Neural cell (in vitro differentiated cells): ENCODE data around the gene SNRNP25. TPM values are rescaled to one million over a fixed set of nuclear protein-coding genes. Genes with fewer than 3 reads are reported as not detected.

ENCODE experiments used
- H2AFZ ChIP-seq: fragments of 200-600, 300-800 bp; sonication (generic), shearing (Covaris generic); 2 replicates; pipeline ENCODE4 v1.6.0; 2014; ENCODE audit warnings: low read depth, mild to moderate bottlenecking, antibody characterized with exemption, low read length, moderate library complexity
- H3F3A ChIP-seq: fragments of 200-600 bp; shearing (Covaris generic); 2 replicates; pipeline ENCODE4 v1.6.1; 2016; ENCODE audit warnings: mild to moderate bottlenecking, moderate library complexity, mixed read lengths, antibody characterized with exemption, low read length; ENCODE audit not compliant: insufficient read depth, poor library complexity, severe bottlenecking
- H3K27ac ChIP-seq: fragments of 200-600, 300-800 bp; sonication (generic), shearing (Covaris generic); 2 replicates; pipeline ENCODE4 v1.5.1; 2014; ENCODE audit warnings: mild to moderate bottlenecking, low read length, moderate library complexity
- H3K27me3 ChIP-seq: fragments of 300-800, 200-600 bp; sonication (generic), shearing (Covaris generic); 2 replicates; pipeline ENCODE4 v1.6.0; 2014; ENCODE audit warnings: mild to moderate bottlenecking, low read depth, low read length, moderate library complexity; ENCODE audit not compliant: insufficient read depth
- H3K36me3 ChIP-seq: fragments of 300-800, 200-600 bp; sonication (generic), shearing (Covaris generic); 2 replicates; pipeline ENCODE4 v1.5.1; 2014; ENCODE audit warnings: mild to moderate bottlenecking, antibody characterized with exemption, low read length, moderate library complexity; ENCODE audit not compliant: insufficient read depth
- H3K4me2 ChIP-seq: fragments of 300-800, 200-600 bp; sonication (generic), shearing (Covaris generic); 2 replicates; pipeline ENCODE4 v1.6.0; 2014; ENCODE audit warnings: mild to moderate bottlenecking, low read length
- H3K4me3 ChIP-seq: fragments of 300-800, 200-600 bp; sonication (generic), shearing (Covaris generic); 2 replicates; pipeline ENCODE4 v1.5.1; 2014; ENCODE audit warnings: mild to moderate bottlenecking, low read length, moderate library complexity
- H3K79me2 ChIP-seq: fragments of 200-600 bp; shearing (Covaris generic); replicated peaks from 2 replicates; pipeline ENCODE4 v1.6.0; 2014; ENCODE audit warnings: mild to moderate bottlenecking, low read length, moderate library complexity; ENCODE audit not compliant: insufficient read depth
- H3K9ac ChIP-seq: fragments of 300-800, 200-600 bp; sonication (generic), shearing (Covaris generic); 2 replicates; pipeline ENCODE4 v1.6.1; 2016; ENCODE audit warnings: mild to moderate bottlenecking, low read length, mixed read lengths
- H3K9me2 ChIP-seq: fragments of 200-600 bp; shearing (Covaris generic); 2 replicates; pipeline ENCODE4 v1.6.1; 2016; ENCODE audit warnings: mild to moderate bottlenecking, low read length, mixed read lengths; ENCODE audit not compliant: insufficient read depth
- H3K9me3 ChIP-seq: fragments of 200-600, 300-800 bp; sonication (generic), shearing (Covaris generic); 2 replicates; pipeline ENCODE4 v1.6.1; 2016; ENCODE audit warnings: mild to moderate bottlenecking, mixed run types, low read length, moderate library complexity, mixed read lengths
- H4K20me1 ChIP-seq: fragments of 200-600 bp; shearing (Covaris generic); 2 replicates; pipeline ENCODE4 v1.6.1; 2016; ENCODE audit warnings: mild to moderate bottlenecking, mixed run types; ENCODE audit not compliant: insufficient read depth
- CTCF ChIP-seq: fragments of 450-650 bp; IDR thresholded peaks from 2 replicates; pipeline ENCODE4 v1.5.1; 2014; ENCODE audit warnings: antibody characterized with exemption, mild to moderate bottlenecking, moderate library complexity; ENCODE audit not compliant: poor library complexity, severe bottlenecking
- EP300 ChIP-seq: fragments of 450-650 bp; conservative IDR thresholded peaks from 2 replicates; pipeline ENCODE4 v1.6.1; 2014; ENCODE audit warnings: antibody characterized with exemption, mild to moderate bottlenecking, moderate library complexity; ENCODE audit not compliant: poor library complexity, severe bottlenecking
- EZH2 ChIP-seq: fragments of 200-600, 300-800 bp; shearing (Covaris generic), sonication (generic); IDR thresholded peaks from 2 replicates; pipeline ENCODE4 v1.6.1; 2014; ENCODE audit warnings: antibody characterized with exemption, low read length, borderline replicate concordance, mild to moderate bottlenecking; ENCODE audit not compliant: insufficient read depth, poor library complexity, severe bottlenecking
- MXI1 ChIP-seq: fragments of 450-650 bp; conservative IDR thresholded peaks from 2 replicates; pipeline ENCODE4 v1.6.1; 2014; ENCODE audit warnings: antibody characterized with exemption, mild to moderate bottlenecking; ENCODE audit not compliant: poor library complexity, severe bottlenecking
- POLR2AphosphoS5 ChIP-seq: IDR thresholded peaks from 2 replicates; pipeline ENCODE4 v1.6.1; 2012
- RAD21 ChIP-seq: fragments of 450-650 bp; conservative IDR thresholded peaks from 2 replicates; pipeline ENCODE4 v1.6.1; 2014; ENCODE audit warnings: antibody characterized with exemption, mild to moderate bottlenecking, moderate library complexity
- REST ChIP-seq: IDR thresholded peaks from 2 replicates; pipeline ENCODE4 v1.6.1; 2012; ENCODE audit warnings: borderline replicate concordance
- SMC3 ChIP-seq: fragments of 450-650 bp; conservative IDR thresholded peaks from 2 replicates; pipeline ENCODE4 v1.6.1; 2014; ENCODE audit warnings: antibody characterized with exemption, mild to moderate bottlenecking, moderate library complexity; ENCODE audit not compliant: poor library complexity
- TAF1 ChIP-seq: IDR thresholded peaks from 2 replicates; pipeline ENCODE4 v1.6.1; 2012; ENCODE audit warnings: low read depth
- polyA plus RNA-seq: library from polyadenylated mRNA; depleted of rRNA; stranded (reverse); fragments of >200 nt; gene quantifications from 2 replicates; pipeline ENCODE4 v1.2.3, GENCODE V29; 2014

The SNRNP25 gene
- polyA plus RNA-seq, 1 donor from 2014 or later: 46.4 TPM

- no peak for TF ChIP-seq RAD21
- no peak for TF ChIP-seq CTCF
- TF ChIP-seq EP300: no peak
- TF ChIP-seq REST: no peak
- TF ChIP-seq SMC3: no peak
- no peak for TF ChIP-seq POLR2AphosphoS5
- no peak for TF ChIP-seq TAF1
- no peak for TF ChIP-seq MXI1
- TF ChIP-seq EZH2: no peak
- Histone ChIP-seq H3K4me2 (no peak overlapping the region), H3K9me2 (no peaks in the 10 kb centered on the region), H3K79me2 (no peaks in the 10 kb centered on the region), H3K27ac (no peak overlapping the region), H3F3A (no peaks in the 10 kb centered on the region), H4K20me1 (no peaks in the 10 kb centered on the region), H2AFZ (no peak overlapping the region), H3K9me3 (no peaks in the 10 kb centered on the region), H3K27me3 (no peaks in the 10 kb centered on the region), H3K9ac (no peak overlapping the region), H3K36me3 (peaks cover 7% of the 10 kb centered on the region), H3K4me3 (no peak overlapping the region)
These were observed 31.8 kb downstream of the SNRNP25 start for GRCh38 chr16:85407-85782.

GRCh38 chr16:85865-86264 lies 32.2 kb downstream of the SNRNP25 start:
- Histone ChIP-seq H3K27ac (no peak overlapping the region), H3F3A (no peaks in the 10 kb centered on the region), H2AFZ (no peak overlapping the region), H4K20me1 (no peaks in the 10 kb centered on the region), H3K9me2 (no peaks in the 10 kb centered on the region), H3K79me2 (no peaks in the 10 kb centered on the region), H3K9ac (no peak overlapping the region), H3K27me3 (no peaks in the 10 kb centered on the region), H3K9me3 (no peaks in the 10 kb centered on the region), H3K4me2 (no peak overlapping the region), H3K4me3 (no peak overlapping the region), H3K36me3 (peaks cover 7% of the 10 kb centered on the region)
- TF ChIP-seq MXI1 (no peak), CTCF (no peak), SMC3 (no peak), TAF1 (no peak), EP300 (no peak), POLR2AphosphoS5 (no peak), RAD21 (no peak), REST (no peak), EZH2 (no peak)
